ENCODE results near the gene HCN4. TPM values are rescaled to one million over a fixed set of nuclear protein-coding genes. Genes with fewer than 3 reads are reported as not detected.

The HCN4 gene
- total and polyA plus RNA-seq, 2 experiments from 2014 or later, result 0.27 to 0.40 TPM

DNA sequence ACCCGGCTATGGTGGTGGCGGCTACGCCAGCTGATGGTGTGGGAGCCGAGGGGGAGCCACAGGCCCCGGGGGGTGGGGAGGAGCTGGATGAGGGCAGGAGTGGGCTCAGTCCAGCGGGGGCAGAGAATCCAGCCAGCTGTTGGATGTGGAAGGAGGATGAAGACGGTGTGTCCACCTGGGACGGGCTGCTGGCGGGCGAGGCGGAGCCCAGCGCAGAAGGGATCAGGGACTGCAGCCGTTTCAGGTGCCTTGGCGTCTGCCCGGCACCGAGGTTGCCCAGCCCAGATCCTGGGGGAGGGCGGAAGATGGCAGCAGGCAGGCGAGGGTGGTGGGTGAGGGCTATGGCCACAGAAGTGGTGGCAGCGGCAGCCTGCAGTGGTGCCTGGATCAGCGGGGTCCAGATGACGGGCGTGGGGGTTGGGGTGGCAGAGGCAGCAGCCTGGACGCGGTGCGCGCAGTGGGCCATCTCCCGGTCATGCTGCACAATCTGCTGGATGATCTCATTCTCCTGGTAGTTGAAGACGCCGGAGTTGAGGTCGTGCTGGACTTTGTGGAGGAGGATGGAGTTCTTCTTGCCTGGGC is 45.3 kb downstream of the HCN4 start:
- H3K9me2 ChIP-seq (replicated peaks; ENCODE audit: insufficient read depth), result no peaks in the 10 kb centered on the region
- H4K20me1 ChIP-seq (ENCODE audit: insufficient read depth, poor library complexity, severe bottlenecking), result no peaks in the 10 kb centered on the region
- WGBS (ENCODE audit: low lambda C conversion rate, missing lambda C conversion rate), result 94% methylated on average over 22 of the region's 30 CpGs
- H3K4me2 ChIP-seq, result no peak overlapping the region
- H3K9me3 ChIP-seq (ENCODE audit: low read depth), result no peaks in the 10 kb centered on the region
- H3K79me2 ChIP-seq, result no peaks in the 10 kb centered on the region
- H3K4me3 ChIP-seq, result no peak overlapping the region
- no peaks in the 10 kb centered on the region for H3K27me3 ChIP-seq
- H3K4me1 ChIP-seq (ENCODE audit: insufficient read depth), result no peaks in the 10 kb centered on the region
- H3K27ac ChIP-seq, result no peak overlapping the region
- H3K36me3 ChIP-seq (replicated peaks; ENCODE audit: insufficient read depth, low read depth), result no peaks in the 10 kb centered on the region
- no peak overlapping the region for H2AFZ ChIP-seq
- TF ChIP-seq EZH2 (IDR thresholded peaks at IDR 0.05; ENCODE audit: borderline replicate concordance) (no peak), EZH2phosphoT487 (IDR thresholded peaks at IDR 0.05; ENCODE audit: low read depth, severe bottlenecking, unreplicated experiment) (no peak)
- TF ChIP-seq, protein P1, sequence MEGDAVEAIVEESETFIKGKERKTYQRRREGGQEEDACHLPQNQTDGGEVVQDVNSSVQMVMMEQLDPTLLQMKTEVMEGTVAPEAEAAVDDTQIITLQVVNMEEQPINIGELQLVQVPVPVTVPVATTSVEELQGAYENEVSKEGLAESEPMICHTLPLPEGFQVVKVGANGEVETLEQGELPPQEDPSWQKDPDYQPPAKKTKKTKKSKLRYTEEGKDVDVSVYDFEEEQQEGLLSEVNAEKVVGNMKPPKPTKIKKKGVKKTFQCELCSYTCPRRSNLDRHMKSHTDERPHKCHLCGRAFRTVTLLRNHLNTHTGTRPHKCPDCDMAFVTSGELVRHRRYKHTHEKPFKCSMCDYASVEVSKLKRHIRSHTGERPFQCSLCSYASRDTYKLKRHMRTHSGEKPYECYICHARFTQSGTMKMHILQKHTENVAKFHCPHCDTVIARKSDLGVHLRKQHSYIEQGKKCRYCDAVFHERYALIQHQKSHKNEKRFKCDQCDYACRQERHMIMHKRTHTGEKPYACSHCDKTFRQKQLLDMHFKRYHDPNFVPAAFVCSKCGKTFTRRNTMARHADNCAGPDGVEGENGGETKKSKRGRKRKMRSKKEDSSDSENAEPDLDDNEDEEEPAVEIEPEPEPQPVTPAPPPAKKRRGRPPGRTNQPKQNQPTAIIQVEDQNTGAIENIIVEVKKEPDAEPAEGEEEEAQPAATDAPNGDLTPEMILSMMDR (IDR thresholded peaks at IDR 0.05; ENCODE audit: poor library complexity), result no peak
- DNase-seq (ENCODE audit: low spot score), result no peak

DNA sequence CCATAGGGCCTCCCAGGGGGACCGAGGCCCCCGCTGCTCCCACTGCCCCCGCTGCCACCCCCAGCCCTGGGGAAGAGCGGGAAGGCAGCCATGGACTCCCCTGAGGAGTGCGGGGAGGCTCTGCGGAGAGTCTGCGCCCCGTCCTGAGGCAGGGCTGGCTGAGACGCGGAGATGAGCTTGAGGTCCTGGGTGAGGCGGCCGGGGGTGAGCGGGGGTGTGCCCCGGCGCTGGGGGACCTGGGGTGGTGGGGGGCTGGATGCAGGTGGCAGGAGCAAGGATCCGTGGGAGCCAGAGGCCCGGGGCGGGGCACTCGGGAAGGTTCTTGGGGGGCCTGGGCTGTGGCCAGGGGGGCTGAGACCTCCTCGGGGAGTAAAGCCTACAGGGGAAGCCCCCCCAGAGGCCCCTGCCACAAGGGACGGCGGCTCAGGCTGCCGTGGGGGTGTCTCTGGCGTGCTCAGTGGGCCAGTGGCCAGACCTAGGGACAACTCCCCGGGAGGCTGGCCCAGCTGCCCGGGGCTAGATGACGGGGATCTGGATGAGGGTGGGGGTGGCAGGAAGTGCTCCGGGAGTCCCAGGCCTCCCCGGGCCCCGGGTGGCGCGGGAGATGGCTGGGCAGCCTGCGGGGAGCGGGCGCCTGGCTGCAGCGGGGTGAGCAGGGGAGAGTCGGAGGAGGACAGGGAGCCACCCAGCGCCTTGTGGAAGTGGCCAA is 45.9 kb downstream of the HCN4 start:
- Histone ChIP-seq H3K27me3 (no peaks in the 10 kb centered on the region), H3K4me1 (ENCODE audit: insufficient read depth) (no peaks in the 10 kb centered on the region), H3K4me2 (no peak overlapping the region), H3K27ac (no peak overlapping the region), H2AFZ (no peak overlapping the region), H3K9me2 (replicated peaks; ENCODE audit: insufficient read depth) (no peaks in the 10 kb centered on the region), H3K79me2 (no peaks in the 10 kb centered on the region), H4K20me1 (ENCODE audit: insufficient read depth, poor library complexity, severe bottlenecking) (no peaks in the 10 kb centered on the region), H3K36me3 (replicated peaks; ENCODE audit: insufficient read depth, low read depth) (no peaks in the 10 kb centered on the region), H3K9me3 (ENCODE audit: low read depth) (no peaks in the 10 kb centered on the region), H3K4me3 (no peak overlapping the region)
- TF ChIP-seq, protein P1 (IDR thresholded peaks at IDR 0.05; ENCODE audit: poor library complexity), result no peak
- TF ChIP-seq EZH2phosphoT487 (IDR thresholded peaks at IDR 0.05; ENCODE audit: low read depth, severe bottlenecking, unreplicated experiment) (no peak), EZH2 (IDR thresholded peaks at IDR 0.05; ENCODE audit: borderline replicate concordance) (no peak)
- 97% methylated on average over 22 of the region's 38 CpGs for WGBS (ENCODE audit: low lambda C conversion rate, missing lambda C conversion rate)
- no peak for DNase-seq (ENCODE audit: low spot score)

- no peak for DNase-seq (ENCODE audit: low spot score)
- H3K4me3 ChIP-seq, result no peak overlapping the region
- H3K36me3 ChIP-seq (replicated peaks; ENCODE audit: insufficient read depth, low read depth), result no peaks in the 10 kb centered on the region
- no peak overlapping the region for H2AFZ ChIP-seq
- H3K9me3 ChIP-seq (ENCODE audit: low read depth), result no peaks in the 10 kb centered on the region
- H3K79me2 ChIP-seq, result no peaks in the 10 kb centered on the region
- no peak overlapping the region for H3K4me2 ChIP-seq
- 88% methylated on average over 15 of the region's 17 CpGs for WGBS (ENCODE audit: low lambda C conversion rate, missing lambda C conversion rate)
- no peaks in the 10 kb centered on the region for H3K27me3 ChIP-seq
- H3K27ac ChIP-seq, result no peak overlapping the region
- H3K4me1 ChIP-seq (ENCODE audit: insufficient read depth), result no peaks in the 10 kb centered on the region
- TF ChIP-seq EZH2 (IDR thresholded peaks at IDR 0.05; ENCODE audit: borderline replicate concordance) (no peak), EZH2phosphoT487 (IDR thresholded peaks at IDR 0.05; ENCODE audit: low read depth, severe bottlenecking, unreplicated experiment) (no peak)
- TF ChIP-seq, protein P1 (IDR thresholded peaks at IDR 0.05; ENCODE audit: poor library complexity), result no peak
- H3K9me2 ChIP-seq (replicated peaks; ENCODE audit: insufficient read depth), result no peaks in the 10 kb centered on the region
- H4K20me1 ChIP-seq (ENCODE audit: insufficient read depth, poor library complexity, severe bottlenecking), result no peaks in the 10 kb centered on the region
Observed at GRCh38 chr15:73321496-73322450, 47.0 kb downstream of the HCN4 start.
